Measurements from ENCODE around the gene ZSCAN22.

DNA sequence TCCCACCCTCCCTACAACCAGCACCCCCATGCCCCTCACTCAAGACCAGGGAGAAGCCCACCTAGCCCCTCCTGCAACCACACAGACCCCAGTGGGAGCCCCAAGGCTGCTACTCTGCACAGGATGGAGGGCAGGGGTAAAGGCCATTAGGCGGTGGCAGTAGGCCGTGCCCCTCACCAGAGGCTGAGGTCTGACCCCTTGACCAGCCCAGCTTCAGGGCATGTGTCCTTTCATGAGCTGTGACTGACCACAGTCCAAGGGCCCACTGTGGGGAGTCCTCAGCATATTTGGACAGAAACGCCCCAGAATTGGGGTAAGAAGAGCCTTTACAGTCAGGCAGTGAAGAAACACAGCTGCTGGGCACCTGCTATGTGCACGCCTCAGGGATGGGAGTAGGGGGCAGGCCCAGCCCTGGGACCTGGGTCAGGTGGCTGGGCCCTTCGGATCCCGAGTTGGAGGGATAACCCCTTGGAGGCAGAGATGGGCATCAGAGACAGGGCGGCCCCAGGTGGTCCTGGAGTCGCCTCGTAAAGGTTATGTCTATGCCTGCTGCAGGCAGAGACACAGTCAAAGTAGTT, 58.6 kb downstream of the ZSCAN22 start:
- TF ChIP-seq, protein P1, sequence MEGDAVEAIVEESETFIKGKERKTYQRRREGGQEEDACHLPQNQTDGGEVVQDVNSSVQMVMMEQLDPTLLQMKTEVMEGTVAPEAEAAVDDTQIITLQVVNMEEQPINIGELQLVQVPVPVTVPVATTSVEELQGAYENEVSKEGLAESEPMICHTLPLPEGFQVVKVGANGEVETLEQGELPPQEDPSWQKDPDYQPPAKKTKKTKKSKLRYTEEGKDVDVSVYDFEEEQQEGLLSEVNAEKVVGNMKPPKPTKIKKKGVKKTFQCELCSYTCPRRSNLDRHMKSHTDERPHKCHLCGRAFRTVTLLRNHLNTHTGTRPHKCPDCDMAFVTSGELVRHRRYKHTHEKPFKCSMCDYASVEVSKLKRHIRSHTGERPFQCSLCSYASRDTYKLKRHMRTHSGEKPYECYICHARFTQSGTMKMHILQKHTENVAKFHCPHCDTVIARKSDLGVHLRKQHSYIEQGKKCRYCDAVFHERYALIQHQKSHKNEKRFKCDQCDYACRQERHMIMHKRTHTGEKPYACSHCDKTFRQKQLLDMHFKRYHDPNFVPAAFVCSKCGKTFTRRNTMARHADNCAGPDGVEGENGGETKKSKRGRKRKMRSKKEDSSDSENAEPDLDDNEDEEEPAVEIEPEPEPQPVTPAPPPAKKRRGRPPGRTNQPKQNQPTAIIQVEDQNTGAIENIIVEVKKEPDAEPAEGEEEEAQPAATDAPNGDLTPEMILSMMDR (IDR thresholded peaks at IDR 0.05) = no peak
- no peak for TF ChIP-seq POLR2A (IDR thresholded peaks at IDR 0.05)
